H1 (cell line): ENCODE data around the gene TOMM34. TPM values are rescaled to one million over a fixed set of nuclear protein-coding genes. Genes with fewer than 3 reads are reported as not detected.

ENCODE experiments used
- CHD2 ChIP-seq: IDR thresholded peaks from 2 replicates; pipeline ENCODE4 v1.6.1; 2012; ENCODE audit warnings: low read length, improper control_type of control experiment
- EP300 ChIP-seq, 2 experiments: IDR thresholded peaks; 1 replicate in 1 of 2; 2 replicates in 1 of 2; pipeline ENCODE4 v1.6.1; 2011 to 2012; ENCODE audit warnings: low read depth in 2 of 2, low read length in 2 of 2, mild to moderate bottlenecking in 2 of 2, borderline replicate concordance in 1 of 2, inconsistent platforms in 1 of 2, moderate library complexity in 1 of 2
- HDAC6 ChIP-seq: IDR thresholded peaks from one replicate; pipeline ENCODE4 v1.7.1; 2012; ENCODE audit warnings: low read depth, mild to moderate bottlenecking, inconsistent platforms, low read length, moderate library complexity
- JUN ChIP-seq: IDR thresholded peaks from 2 replicates; pipeline ENCODE4 v1.6.1; 2011; ENCODE audit warnings: low read depth, mild to moderate bottlenecking, improper control_type of control experiment, low read length
- TAF1 ChIP-seq: IDR thresholded peaks from 2 replicates; pipeline ENCODE4 v1.6.1; 2011; ENCODE audit warnings: mild to moderate bottlenecking, low read depth, low read length
- polyA plus RNA-seq, 7 experiments: library from polyadenylated mRNA; depleted of rRNA in 3 of 7; stranded (reverse) in 5 of 7; unstranded in 2 of 7; fragments of >200 nt in 5 of 7; fragments of 200-250 nt in 2 of 7; gene quantifications; 1 replicate in 5 of 7; 2 replicates in 1 of 7; 4 replicates in 1 of 7; pipeline versions ENCODE4 v1.2.1 to v1.2.3, GENCODE V29; 2011 to 2013; ENCODE audit warnings: missing spikeins in 2 of 7, mixed read lengths in 2 of 7
- total RNA-seq: library from RNA; stranded (reverse); fragmentation: NEBNext Ultra II Directional; extraction: Animal tissue kit (Norgen Biotek cat#: 25700); gene quantifications from 2 replicates; pipeline ENCODE4 v1.2.1, GENCODE V29; 2021

Gene TOMM34
- total and polyA plus RNA-seq, 2 of the 8 experiments (the other 6 are each of a cell fraction or from before 2014, with no cell fraction given) = 32.1 to 35.1 TPM

DNA sequence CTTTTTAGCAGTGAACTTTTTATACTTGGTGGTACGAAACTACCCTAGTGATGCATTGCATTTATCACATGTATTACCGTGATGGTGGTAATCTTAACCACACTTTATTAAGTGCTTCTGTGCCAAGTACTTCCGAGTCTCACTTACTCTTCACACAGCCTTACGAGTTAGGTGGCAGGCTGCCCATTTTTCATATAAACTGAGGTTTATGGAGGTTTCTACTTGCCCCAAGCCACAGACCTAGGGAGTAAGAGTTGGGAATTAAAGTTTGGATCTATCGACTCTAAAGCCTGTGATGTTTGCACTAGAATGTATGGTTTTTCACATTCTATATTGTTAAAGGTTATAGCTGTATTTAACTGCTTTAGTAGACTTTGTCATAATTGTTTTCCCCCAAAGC, 55.8 kb downstream of the TOMM34 start (continued):
- no peak for TF ChIP-seq JUN
- TF ChIP-seq TAF1 = no peak
- no peak for TF ChIP-seq HDAC6
- TF ChIP-seq CHD2 = no peak
- no peak for TF ChIP-seq EP300 (IDR thresholded peaks at IDR 0.05; ENCODE audit: borderline replicate concordance in 1 of 2, low read depth in 2 of 2, low read length in 2 of 2)
